Epithelial cell of proximal tubule (primary cell): ENCODE data around the gene GALNT2. TPM values are rescaled to one million over a fixed set of nuclear protein-coding genes. Genes with fewer than 3 reads are reported as not detected.

Experiments
- DNase-seq: peaks from one replicate; pipeline ENCODE4 v3.0.0-alpha.2; 2011; ENCODE audit warnings: low read depth
- H3K4me3 ChIP-seq: 2 replicates; pipeline ENCODE4 v1.5.1; 2011; ENCODE audit warnings: low read depth, mild to moderate bottlenecking, low read length
- CTCF ChIP-seq: conservative IDR thresholded peaks from 2 replicates; pipeline ENCODE4 v1.5.1; 2012; ENCODE audit warnings: low read depth, mild to moderate bottlenecking, low read length
- total RNA-seq: library from RNA; depleted of rRNA; stranded (reverse); fragments of >200 nt; gene quantifications from 2 replicates; pipeline ENCODE4 v1.2.3, GENCODE V29; 2015

GALNT2 gene
- total RNA-seq, 1 donor from 2014 or later, result 52.1 TPM

DNA sequence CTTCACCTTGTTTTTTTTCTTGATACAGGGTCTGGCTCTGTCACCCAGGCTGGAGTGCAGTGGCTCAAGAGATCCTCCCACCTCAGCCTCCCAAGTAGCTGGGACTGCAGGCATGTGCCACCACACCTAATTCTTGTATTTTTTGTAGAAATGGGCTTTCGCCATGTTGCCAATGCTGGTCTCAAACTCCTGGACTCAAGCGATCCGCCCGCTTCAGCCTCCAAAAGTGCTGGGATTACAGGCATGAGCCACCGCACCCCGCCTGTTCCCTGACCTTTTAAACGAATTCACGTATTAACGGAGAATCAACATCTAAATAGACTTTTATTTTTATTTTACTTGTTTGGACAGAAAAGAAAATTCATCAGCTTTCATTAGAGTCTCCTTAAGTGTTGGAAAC is 254.3 kb downstream of the GALNT2 start:
- DNase-seq, result no peak
- TF ChIP-seq CTCF, result no peak

DNA sequence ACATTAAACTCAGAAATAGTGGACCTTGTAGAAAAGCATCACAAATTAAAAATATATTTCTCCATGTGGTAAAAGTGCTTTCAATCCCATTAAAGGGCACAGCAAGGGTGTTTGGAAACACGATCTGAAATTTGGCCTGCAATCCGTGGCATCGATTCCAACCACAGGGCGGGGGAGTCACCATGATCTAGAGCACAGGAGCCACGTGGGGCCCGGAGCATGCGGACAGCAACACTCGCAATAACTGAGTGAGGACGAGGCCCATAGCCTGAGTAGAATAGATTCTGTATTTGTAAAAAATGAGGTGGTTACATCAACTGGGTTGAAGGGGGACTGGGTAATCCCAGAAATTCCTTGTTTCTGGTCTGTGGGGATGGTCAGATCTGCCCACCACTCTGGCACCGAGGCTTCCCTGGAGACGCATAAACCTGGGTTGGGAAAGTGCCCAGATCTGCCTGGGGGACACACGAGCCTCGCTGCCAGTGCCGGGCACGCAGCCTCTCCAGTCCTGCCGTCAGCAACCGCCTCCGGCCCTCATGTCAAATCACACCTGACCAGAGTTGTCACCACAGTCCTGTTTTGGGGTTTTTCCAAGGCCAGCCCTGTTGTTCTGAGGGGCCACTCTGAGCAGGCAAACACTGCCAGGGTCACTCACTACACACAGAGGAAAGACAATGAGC is 254.8 kb downstream of the GALNT2 start:
- H3K4me3 ChIP-seq, result no peak overlapping the region
- no peak for DNase-seq
- TF ChIP-seq CTCF, result no peak

More for the DNA sequence above, 254.3 kb downstream of the GALNT2 start:
- no peak overlapping the region for H3K4me3 ChIP-seq

DNA sequence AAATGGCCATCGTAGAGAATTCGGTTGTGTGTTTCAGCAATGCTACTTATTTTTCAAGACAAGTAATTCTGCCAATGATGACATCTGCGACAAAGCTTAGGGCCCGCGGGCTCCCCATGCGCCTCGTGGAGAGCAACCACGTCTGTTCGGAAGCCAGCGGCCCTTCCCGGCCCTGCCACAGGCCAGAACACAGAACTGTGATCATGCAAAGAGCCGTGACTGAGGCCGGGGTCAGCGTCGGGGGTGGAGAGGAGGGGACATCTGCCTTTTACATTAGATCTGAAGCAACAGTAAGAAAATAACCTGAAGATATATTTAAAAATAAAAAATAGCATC is 255.4 kb downstream of the GALNT2 start:
- H3K4me3 ChIP-seq, result no peak overlapping the region
- TF ChIP-seq CTCF, result no peak
- no peak for DNase-seq

GRCh38 chr1:230322967-230323547 is 256.0 kb downstream of the GALNT2 start:
- H3K4me3 ChIP-seq, result no peak overlapping the region
- DNase-seq, result no peak
- TF ChIP-seq CTCF, result no peak

GRCh38 chr1:230323686-230324085 is 256.6 kb downstream of the GALNT2 start:
- no peak for DNase-seq
- no peak overlapping the region for H3K4me3 ChIP-seq
- TF ChIP-seq CTCF, result no peak

DNA sequence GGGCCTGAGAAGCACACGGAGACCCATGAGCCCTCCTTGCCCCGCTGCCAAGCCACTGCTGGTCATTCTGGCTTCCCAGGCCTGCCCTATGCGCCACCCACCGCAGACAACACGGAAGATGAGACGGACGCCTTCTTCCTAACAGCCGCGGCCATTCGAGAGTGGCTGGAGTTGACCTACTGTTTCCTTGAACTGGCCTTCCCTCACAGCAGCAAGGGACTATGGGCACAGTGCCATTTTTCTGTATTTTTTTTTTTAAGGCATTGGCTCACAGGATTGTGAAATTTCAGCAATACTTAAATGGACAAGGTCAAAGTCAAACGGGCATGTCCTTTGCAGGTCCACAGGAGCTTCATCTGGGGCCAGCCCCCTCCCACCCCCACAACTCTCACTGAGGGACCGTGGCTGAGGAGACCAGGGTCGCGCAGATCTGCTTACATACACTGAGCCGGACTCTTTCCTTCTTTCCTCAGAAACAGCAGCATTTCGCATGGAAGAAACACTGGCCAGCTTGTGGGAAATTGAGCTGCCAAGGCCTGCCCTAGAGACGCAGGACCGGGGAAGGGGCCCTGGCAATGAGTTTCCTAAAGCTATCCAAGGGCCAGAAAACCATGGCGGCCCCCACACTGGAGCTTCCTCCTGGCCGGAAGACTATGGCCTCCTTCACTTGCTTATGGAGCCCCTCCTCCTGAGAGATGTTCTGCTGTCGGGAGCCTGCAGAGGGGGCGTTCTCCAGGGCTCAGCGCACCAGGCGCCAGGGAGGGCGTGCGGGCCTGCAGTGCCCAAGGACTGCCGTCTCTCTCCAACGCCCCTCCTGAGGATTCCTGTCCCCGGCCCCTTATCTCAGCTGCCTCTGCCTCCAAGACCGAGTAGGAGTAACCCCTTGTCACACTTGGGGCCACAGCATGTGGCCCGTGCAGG is 260.2 kb downstream of the GALNT2 start:
- TF ChIP-seq CTCF, result no peak
- no peak overlapping the region for H3K4me3 ChIP-seq
- no peak for DNase-seq
